BJ (cell line): ENCODE measurements around the gene TREH. TPM values are rescaled to one million over a fixed set of nuclear protein-coding genes. Genes with fewer than 3 reads are reported as not detected.

Experiments
- CTCF ChIA-PET: fragments of 350-600 bp; formaldehyde crosslinking; extraction: SDS; loops from one replicate; lab custom pipeline; 2021; ENCODE audit warnings: antibody characterized with exemption, inconsistent platforms; lab: Yijun Ruan, JAX
- POLR2A ChIA-PET: fragments of 300-600 bp; sonication (Branson Sonifier 250); formaldehyde crosslinking; extraction: SDS; loops from one replicate; lab custom pipeline; 2021; ENCODE audit warnings: antibody characterized with exemption; lab: Charles Lee
- DNase-seq: peaks from one replicate; pipeline ENCODE4 v3.0.0-alpha.2; 2011; ENCODE audit warnings: low read depth
- H3K27me3 ChIP-seq: 2 replicates; pipeline ENCODE4 v1.6.0; 2011; ENCODE audit warnings: low read length; ENCODE audit not compliant: control insufficient read depth, insufficient read depth
- H3K36me3 ChIP-seq: 2 replicates; pipeline ENCODE4 v1.5.1; 2011; ENCODE audit warnings: low read length; ENCODE audit not compliant: control insufficient read depth, insufficient read depth
- H3K4me3 ChIP-seq: 2 replicates; pipeline ENCODE4 v1.5.1; 2011; ENCODE audit warnings: low read depth, mild to moderate bottlenecking, control low read depth, low read length
- CTCF ChIP-seq: IDR thresholded peaks from 2 replicates; pipeline ENCODE4 v1.5.1; 2011; ENCODE audit warnings: low read depth, mild to moderate bottlenecking, control low read depth, inconsistent platforms, low read length, moderate library complexity; ENCODE audit not compliant: insufficient read depth
- polyA plus RNA-seq: library from polyadenylated mRNA; depleted of rRNA; stranded (reverse); fragments of >200 nt; gene quantifications from 2 replicates; pipeline ENCODE4 v1.2.3, GENCODE V29; 2011

Gene TREH
- polyA plus RNA-seq, 1 experiment = not detected

DNA sequence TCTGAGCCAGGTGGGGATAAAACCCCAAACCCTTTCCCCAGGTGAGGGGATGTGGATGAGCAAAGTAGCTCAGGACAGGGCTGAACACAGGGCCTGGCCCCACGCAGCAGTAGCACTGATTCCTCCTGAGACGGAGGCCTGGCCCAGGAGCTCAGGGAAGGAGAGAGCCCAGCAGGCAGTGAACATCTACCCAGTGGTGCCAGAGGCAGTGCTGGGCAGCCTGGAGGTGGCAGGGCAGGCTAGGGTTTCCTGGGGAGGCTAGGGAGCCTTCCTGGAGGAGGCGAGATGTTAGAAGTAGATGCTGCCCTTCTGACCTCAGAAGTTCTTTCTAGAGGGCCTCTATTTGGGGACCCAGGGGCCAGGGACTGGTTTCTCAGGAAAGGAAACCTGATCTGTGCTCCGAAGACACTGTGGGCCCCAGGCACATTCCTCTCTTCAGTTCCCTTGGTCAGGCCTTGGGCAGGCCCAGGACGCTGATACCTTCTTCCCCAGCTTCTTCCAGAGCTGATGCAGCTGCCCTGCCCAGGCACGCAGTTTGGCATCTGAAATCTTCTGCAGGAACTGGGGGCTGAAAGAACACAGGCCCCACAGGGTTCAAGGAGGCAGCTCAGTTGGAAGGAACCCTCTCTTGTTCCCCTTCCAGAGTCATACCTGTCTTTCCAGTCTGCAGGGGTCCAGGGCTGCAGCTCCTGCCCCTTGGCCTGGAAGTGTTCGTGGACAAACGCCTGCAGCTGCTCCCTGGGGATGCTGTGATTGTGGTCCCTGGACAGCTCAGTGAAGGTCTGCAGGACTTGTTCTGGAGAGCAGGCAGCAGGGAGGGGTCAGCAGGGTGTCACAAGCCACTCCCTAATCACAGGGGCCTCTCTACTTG is 16.8 kb downstream of the TREH start:
- CTCF ChIA-PET = interaction anchor here (0.7 to 3.5 kb wide), 9 partner anchors 10 to 294 kb away, joined by 3 to 14 read pairs (median 4); partner anchors contain the start of genes PHLDB1 and UPK2
- Histone ChIP-seq H3K27me3 (no peaks in the 10 kb centered on the region), H3K36me3 (peaks cover 6% of the 10 kb centered on the region), H3K4me3 (no peak overlapping the region)
- DNase-seq = no peak
- POLR2A ChIA-PET = no interaction called here
- TF ChIP-seq CTCF = no peak

DNA sequence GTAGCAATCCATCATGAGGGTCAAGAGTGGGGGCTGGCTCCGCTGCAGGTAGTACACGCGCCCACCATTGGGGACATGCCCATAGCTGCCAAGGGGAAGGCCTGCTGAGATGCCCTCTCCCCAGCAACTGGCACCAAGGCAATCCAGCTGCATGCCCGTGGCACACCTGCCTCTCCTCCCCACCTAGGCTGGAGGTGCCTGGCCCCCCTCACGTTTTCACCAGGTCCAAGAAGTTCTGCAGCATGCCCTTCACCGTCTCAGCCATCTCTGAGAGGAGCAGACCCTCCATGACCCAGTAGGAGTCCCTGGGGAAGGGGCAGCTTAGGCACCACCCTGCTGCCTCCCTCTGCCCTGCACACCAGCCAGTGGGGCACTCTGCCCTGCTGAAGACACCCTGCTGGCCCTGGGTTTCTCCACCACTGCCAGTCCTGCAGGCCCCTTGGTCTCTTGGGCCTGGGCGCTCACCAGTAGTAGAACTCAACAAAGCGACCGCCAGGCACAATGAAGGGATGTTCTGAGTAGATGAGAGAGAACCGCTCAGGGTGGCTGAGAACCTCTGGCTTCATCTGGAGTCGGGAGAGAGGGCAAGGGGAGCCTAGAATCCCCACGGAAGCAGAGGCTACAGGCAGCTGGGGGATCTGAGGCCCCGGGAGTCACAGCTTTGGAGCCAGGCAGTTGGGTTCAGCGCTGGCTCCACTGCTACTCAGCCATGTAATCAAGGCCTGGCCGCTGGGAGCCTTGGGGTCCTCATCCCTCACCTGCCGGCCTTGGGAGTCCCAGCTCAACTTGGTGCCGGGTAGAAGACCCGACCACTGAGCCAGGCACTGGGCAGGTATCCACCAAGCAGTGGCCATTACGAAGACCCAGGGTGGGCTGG is 17.8 kb downstream of the TREH start:
- ChIA-PET POLR2A (no interaction called here), CTCF (interaction anchor here (1.3 to 6.0 kb wide), 8 partner anchors 11 to 68 kb away, joined by 4 to 56 read pairs (median 14); partner anchors contain the start of gene PHLDB1)
- peaks cover 11% of the 10 kb centered on the region for H3K36me3 ChIP-seq
- no peak for DNase-seq
- no peak overlapping the region for H3K4me3 ChIP-seq
- H3K27me3 ChIP-seq = no peaks in the 10 kb centered on the region
- no peak for TF ChIP-seq CTCF

DNA sequence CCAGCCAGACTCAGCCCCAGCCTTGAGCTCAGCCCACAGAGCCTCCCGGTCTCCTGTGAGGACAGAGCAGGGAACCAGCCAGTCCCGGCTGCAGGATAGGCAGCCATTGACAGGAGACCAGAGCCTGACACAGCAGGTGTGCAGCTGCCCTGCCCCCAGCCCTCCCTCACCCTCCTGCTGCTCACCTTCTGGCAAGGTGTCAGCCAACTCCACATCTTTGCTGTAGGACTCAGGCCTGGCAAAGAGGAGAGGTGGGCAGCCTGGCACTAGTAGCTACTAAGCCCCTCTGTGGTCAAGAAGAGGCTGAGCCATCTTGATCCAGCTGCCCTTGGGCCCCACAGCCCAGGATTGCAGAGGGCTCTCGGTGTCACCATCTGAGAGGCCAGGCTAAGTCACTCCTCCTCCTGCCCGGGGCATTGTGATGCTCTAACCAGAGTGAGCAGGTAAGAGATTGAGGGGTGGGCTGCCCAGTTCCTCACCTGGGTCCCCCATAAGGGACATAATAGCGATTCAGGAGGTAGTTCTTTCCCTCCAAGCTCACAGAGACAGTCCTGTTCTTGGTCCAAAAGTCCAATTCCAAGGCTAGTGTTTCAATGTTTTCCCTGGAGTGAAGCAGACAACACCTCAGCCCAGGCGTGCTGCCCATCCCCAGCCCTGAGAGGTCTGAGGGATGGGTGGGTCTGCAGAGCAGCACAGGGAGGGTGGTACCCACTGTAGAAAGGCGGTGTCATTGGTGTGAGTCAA is 18.6 kb downstream of the TREH start:
- DNase-seq = no peak
- ChIA-PET CTCF (interaction anchor here (0.8 to 6.0 kb wide), 15 partner anchors 7 to 359 kb away, joined by 3 to 56 read pairs (median 14); partner anchors contain the start of genes PHLDB1, TREH and UPK2), POLR2A (no interaction called here)
- Histone ChIP-seq H3K27me3 (no peaks in the 10 kb centered on the region), H3K4me3 (no peak overlapping the region), H3K36me3 (peaks cover 16% of the 10 kb centered on the region)
- no peak for TF ChIP-seq CTCF

DNA sequence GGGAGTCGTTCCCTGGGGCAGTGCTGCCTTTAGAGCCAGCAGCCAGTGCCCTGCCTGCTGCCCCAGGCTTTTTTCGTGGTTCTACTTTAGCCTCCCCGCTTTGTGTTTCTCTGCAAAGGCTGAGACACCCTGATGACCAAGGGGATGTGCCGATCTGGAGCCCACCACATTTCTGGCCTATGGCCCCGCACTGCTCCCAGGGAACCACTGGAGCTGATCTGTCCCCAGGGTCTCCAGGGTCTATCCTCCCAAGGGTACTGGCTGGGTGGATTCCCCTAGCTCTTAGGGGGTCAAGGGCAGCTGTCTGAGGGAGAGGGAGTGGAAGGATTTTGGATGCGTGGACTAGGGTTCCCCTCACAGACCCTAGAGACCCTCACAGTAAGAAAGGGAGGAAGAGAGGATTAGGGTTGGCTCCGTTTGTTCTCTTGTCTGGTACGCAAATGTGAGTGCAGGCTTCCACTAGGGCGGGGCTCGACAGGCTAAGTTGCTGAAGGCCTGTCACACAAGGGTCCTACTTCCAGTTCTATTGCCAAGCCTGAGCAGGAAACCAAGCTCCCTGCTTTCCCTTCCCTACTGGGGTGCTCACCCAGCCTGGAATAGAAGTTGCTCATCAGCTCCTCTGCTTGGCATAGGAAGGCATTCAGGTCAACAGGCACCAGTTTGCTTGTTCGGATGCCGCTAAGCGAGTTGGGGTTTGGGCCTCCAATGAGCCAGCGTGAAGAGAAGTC is 19.3 kb downstream of the TREH start:
- Histone ChIP-seq H3K36me3 (peaks cover 16% of the 10 kb centered on the region), H3K27me3 (no peaks in the 10 kb centered on the region), H3K4me3 (no peak overlapping the region)
- no peak for DNase-seq
- TF ChIP-seq CTCF = no peak
- ChIA-PET CTCF (interaction anchor here (0.5 to 6.0 kb wide), 24 partner anchors 8 to 384 kb away, joined by 3 to 56 read pairs (median 8); partner anchors contain the start of genes PHLDB1, TREH and UPK2), POLR2A (no interaction called here)
